Pancreas (tissue), 10 donors: ENCODE results near the gene SOCS2. TPM values are rescaled to one million over a fixed set of nuclear protein-coding genes. Genes with fewer than 3 reads are reported as not detected.

ENCODE experiments used
- ATAC-seq, 4 donors: fragments of 200-7000 bp; cut with Tn5 transposase; one replicate each; pipeline versions ENCODE4 v1.8.0 to v1.9.1; 2020; ENCODE audit warnings: mild to moderate bottlenecking in 4 of 4, moderate library complexity in 4 of 4
- DNase-seq, 6 donors: peaks; one replicate each; pipeline ENCODE4 v3.0.0-alpha.2; 2020
- FAIRE-seq: peaks from 2 replicates; lab custom pipeline; 2012; peaks lifted over from hg19 to GRCh38; lab: Jason Lieb, UNC
- H3K27ac ChIP-seq, 4 donors: fragments of 200-600 bp; sonication (generic); 1 replicate in 3 of 4; 2 replicates in 1 of 4; pipeline versions ENCODE4 v1.5.0 to v1.8.0; 2020
- H3K27me3 ChIP-seq, 4 donors: fragments of 200-600 bp; one replicate each; pipeline ENCODE4 v1.8.0; 2021
- H3K36me3 ChIP-seq, 3 donors: fragments of 200-600 bp; sonication (generic) in 1 of 3; one replicate each; pipeline versions ENCODE4 v1.5.0 to v1.8.0; 2020 to 2021
- H3K4me1 ChIP-seq, 3 donors: fragments of 200-600 bp; one replicate each; pipeline ENCODE4 v1.8.0; 2021
- H3K4me3 ChIP-seq, 4 donors: fragments of 200-600 bp; sonication (generic) in 2 of 4; one replicate each; pipeline versions ENCODE4 v1.5.0 to v1.8.0; 2020 to 2021
- H3K9me3 ChIP-seq, 4 donors: fragments of 200-600 bp; one replicate each; pipeline ENCODE4 v1.8.0; 2021
- CTCF ChIP-seq, 4 donors: fragments of 200-600 bp; sonication (generic) in 3 of 4; IDR thresholded peaks; one replicate each; pipeline versions ENCODE4 v1.5.0 to v1.8.0; 2021; ENCODE audit warnings: antibody characterized with exemption in 4 of 4
- WGBS, 2 donors: extraction: QIAGEN DNeasy Blood & Tissue Kit; methylation state at CpG; one replicate each; pipeline ENCODE4 v1.1.7; 2013; 5-methylcytosine and 5-hydroxymethylcytosine counted together
- intact Hi-C, 3 donors: fragments of 100-400 bp; cut with DNase I; formaldehyde crosslinking; loops; one replicate each; pipeline versions ENCODE4 v1.11.1 to v1.14.2; 2022
- polyA plus RNA-seq, 2 donors: library from polyadenylated mRNA; stranded (reverse); fragments of 200-250 nt; gene quantifications; one replicate each; pipeline ENCODE4 v1.2.3, GENCODE V29; 2013
- total RNA-seq, 6 donors: library from RNA; stranded (reverse); fragmentation: NEBNext Ultra II Directional in 4 of 6; extraction: Animal tissue kit (Norgen Biotek cat#: 25700) in 4 of 6; gene quantifications; one replicate each; pipeline versions ENCODE4 v1.2.1 to v1.2.4, GENCODE V29; 2021 to 2023
- donor health status: healthy with polysubstance abuse.
- donor health status: DM: no; HTN: no; CAD: no; lungs with moderate emphysema.
- donor health status: DM: no; HTN: no; CAD: no.
- donor health status: control.
- donor health status: control.
- donor health status: Bipolar disorder and iron deficiency.
- donor health status: DM: yes; HTN: yes; CAD: no.
- donor health status: DM: no; HTN: no; CAD: no.
- donor health status: DM: no; HTN: no; CAD: no.
- donor health status: DM: yes; HTN: yes; CAD: no.

SOCS2 gene
- total and polyA plus RNA-seq, 8 donors, result 3.2 to 14.8 (median 5.6) TPM

GRCh38 chr12:93568091-93568490 is 4.4 kb upstream of the SOCS2 start:
- Histone ChIP-seq H3K27ac (no peak overlapping the region), H3K4me3 (no peak overlapping the region), H3K9me3 (no peaks in the 10 kb centered on the region), H3K36me3 (no peaks in the 10 kb centered on the region), H3K27me3 (no peaks in the 10 kb centered on the region), H3K4me1 (no peaks in the 10 kb centered on the region)
- no peak for TF ChIP-seq CTCF (IDR thresholded peaks at IDR 0.05)
- ATAC-seq (no peak), DNase-seq (no peak), FAIRE-seq (no peak)
- intact Hi-C loops, result loop anchor here (5.0 to 10.0 kb wide), 3 partner anchors 527 to 537 kb away; no protein-coding TSS in a partner anchor
- WGBS, 2 donors, result 81 to 89% methylated on average over 3 of the region's 3 CpGs

GRCh38 chr12:93569301-93569655 is 3.2 kb upstream of the SOCS2 start:
- intact Hi-C loops, result loop anchor here (5.0 to 10.0 kb wide), 3 partner anchors 526 to 536 kb away; no protein-coding TSS in a partner anchor
- no peaks in the 10 kb centered on the region for H3K9me3 ChIP-seq
- no peaks in the 10 kb centered on the region for H3K27me3 ChIP-seq
- H3K4me3 ChIP-seq, result peak overlapping the region in 2 of 4 donors; percentile 66 to 67
- FAIRE-seq (no peak), DNase-seq (no peak), ATAC-seq (no peak)
- WGBS, 2 donors, result 8 to 10% methylated on average over 6 of the region's 6 CpGs
- H3K27ac ChIP-seq, result peak overlapping the region in 1 of 4 donors; percentile 2
- H3K36me3 ChIP-seq, result no peaks in the 10 kb centered on the region
- TF ChIP-seq CTCF (IDR thresholded peaks at IDR 0.05), result no peak
- no peaks in the 10 kb centered on the region for H3K4me1 ChIP-seq

GRCh38 chr12:93569656-93570551 is 2.6 kb upstream of the SOCS2 start:
- intact Hi-C loops, result loop anchor here (5.0 to 10.0 kb wide), 3 partner anchors 525 to 535 kb away; no protein-coding TSS in a partner anchor
- no peak for FAIRE-seq
- peak; percentile 38 to 66 (median 64) for TF ChIP-seq CTCF (IDR thresholded peaks at IDR 0.05)
- peak; percentile 75 to 92 (median 83) for DNase-seq
- WGBS, 2 donors, result 0% methylated on average over 52 to 60 of the region's 60 CpGs
- Histone ChIP-seq H3K4me1 (no peaks in the 10 kb centered on the region), H3K9me3 (no peaks in the 10 kb centered on the region), H3K36me3 (no peaks in the 10 kb centered on the region), H3K27ac (peak overlapping the region; percentile 53 to 85 (median 83)), H3K27me3 (no peaks in the 10 kb centered on the region), H3K4me3 (peak overlapping the region; percentile 66 to 79 (median 72))
- peak; percentile 72 to 84 (median 79) for ATAC-seq

GRCh38 chr12:93570552-93571364 is 1.7 kb upstream of the SOCS2 start:
- no peak for FAIRE-seq

More at GRCh38 chr12:93570552-93571364, 1.7 kb upstream of the SOCS2 start:
- 0% methylated on average over 88 to 97 of the region's 97 CpGs for WGBS, 2 donors
- no peaks in the 10 kb centered on the region for H3K36me3 ChIP-seq
- TF ChIP-seq CTCF (IDR thresholded peaks at IDR 0.05), result no peak
- H3K4me1 ChIP-seq, result no peaks in the 10 kb centered on the region
- ATAC-seq (peak; percentile 83 to 88 (median 86)), DNase-seq (peak; percentile 91 to 96 (median 94))
- H3K9me3 ChIP-seq, result no peaks in the 10 kb centered on the region
- intact Hi-C loops, result no loop called here
- H3K4me3 ChIP-seq, result peak overlapping the region; percentile 66 to 79 (median 72)
- H3K27ac ChIP-seq, result peak overlapping the region; percentile 81 to 85 (median 83)
- no peaks in the 10 kb centered on the region for H3K27me3 ChIP-seq
